ENCODE data around the gene SLC66A3.

Gene SLC66A3

GRCh38 chr2:11213975-11214374, 58.7 kb downstream of the SLC66A3 start:
- DNase-seq (ENCODE audit: low read depth in 1 of 2, low spot score in 1 of 2), result no peak

DNA sequence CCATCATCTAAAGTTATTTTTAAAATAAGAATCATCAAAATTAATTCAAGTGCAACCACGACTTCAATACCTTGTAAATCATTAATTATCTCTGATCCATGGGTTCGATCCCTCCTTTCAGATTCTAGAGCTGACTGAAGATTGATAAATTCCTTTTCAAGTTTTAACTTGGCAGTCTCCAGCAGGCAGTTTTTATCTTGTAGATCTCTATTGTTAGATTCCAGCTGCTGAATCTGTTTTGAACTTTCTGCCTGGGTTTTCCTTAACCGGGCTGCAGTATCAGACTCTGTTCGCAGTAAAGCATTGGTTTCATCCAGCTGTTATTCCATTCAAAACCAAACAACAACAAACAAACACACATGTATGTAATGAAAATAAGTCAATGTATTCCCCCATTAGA, 59.5 kb downstream of the SLC66A3 start:
- DNase-seq (ENCODE audit: low read depth in 1 of 2, low spot score in 1 of 2), result no peak

DNA sequence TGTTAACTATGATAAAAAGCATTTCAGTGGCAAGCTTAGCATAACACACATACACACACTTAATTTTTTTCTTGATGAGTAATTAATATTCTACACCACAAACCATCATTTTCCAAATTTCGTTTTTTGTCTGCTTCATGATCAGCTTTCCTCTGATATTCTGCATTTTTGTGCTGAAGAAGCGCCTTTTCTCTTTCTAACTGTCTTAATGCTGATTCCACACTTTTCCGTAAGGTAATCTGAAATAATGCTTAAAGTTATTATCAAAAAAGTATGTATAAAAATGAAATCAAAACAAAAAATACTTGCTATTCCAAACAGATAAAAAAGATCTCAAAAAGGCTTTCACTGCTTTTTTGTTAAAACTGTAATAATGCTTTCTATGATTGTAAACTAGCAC, 60.1 kb downstream of the SLC66A3 start:
- DNase-seq (ENCODE audit: low read depth in 1 of 2, low spot score in 1 of 2), result no peak

DNA sequence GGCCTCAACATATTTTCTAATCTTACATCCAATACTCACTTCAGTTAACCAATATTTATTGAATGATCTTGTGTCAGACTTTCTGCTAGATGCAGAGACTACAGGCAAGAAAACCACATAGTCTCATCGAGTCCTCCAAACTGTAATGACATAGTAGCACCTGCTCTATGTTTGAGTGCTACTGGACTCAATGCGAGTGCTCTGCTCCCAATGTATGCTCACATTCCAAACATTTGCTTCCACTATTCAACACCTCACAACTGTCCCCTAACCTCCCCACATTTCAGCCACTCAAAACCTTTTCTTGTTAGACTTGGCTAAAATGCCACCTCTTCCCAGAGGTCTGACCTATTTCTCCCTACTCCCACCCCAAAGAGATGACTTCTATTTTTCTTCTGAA, 65.2 kb downstream of the SLC66A3 start:
- DNase-seq (ENCODE audit: low read depth in 1 of 2, low spot score in 1 of 2), result no peak

GRCh38 chr2:11222845-11223244, 67.6 kb downstream of the SLC66A3 start:
- DNase-seq (ENCODE audit: low read depth in 1 of 2, low spot score in 1 of 2), result no peak

DNA sequence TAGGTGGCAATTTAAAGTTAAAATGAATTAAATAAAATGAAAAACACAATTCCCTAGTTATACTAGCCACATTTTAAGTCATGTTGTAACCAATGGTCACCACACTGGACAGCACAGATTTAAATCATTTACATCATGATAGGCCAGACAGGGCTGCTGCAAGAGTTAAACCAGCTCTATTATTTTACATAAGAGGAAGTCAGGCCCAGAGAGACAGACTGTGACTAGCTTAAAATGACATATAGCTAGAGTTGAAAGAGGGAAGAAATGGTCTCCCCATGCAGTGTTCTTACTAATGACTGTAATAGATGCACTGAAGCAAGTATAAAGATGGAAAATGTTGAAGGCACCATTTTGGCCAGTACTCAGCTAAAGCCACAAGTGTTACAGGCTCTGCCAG, 69.6 kb downstream of the SLC66A3 start:
- no peak for DNase-seq (ENCODE audit: low read depth in 1 of 2, low spot score in 1 of 2)

- DNase-seq (ENCODE audit: low read depth in 1 of 2, low spot score in 1 of 2), result no peak
Measured at GRCh38 chr2:11227595-11227994, 72.3 kb downstream of the SLC66A3 start.
